BLaER1 treated with 17β-estradiol and CSF1 and Interleukin-3, amounts not matched to agents 10 nM and 100 nM (cell line): ENCODE data around the gene CD151.

Experiments
- H3K27ac ChIP-seq, 11 experiments: shearing (Covaris generic); formaldehyde crosslinking; 2 replicates each; pipeline ENCODE4 v1.8.1; 2022
- H3K27me3 ChIP-seq, 11 experiments: shearing (Covaris generic); formaldehyde crosslinking; 2 replicates each; pipeline ENCODE4 v1.8.1; 2022
- H3K36me3 ChIP-seq, 11 experiments: shearing (Covaris generic); formaldehyde crosslinking; 2 replicates each; pipeline ENCODE4 v1.8.1; 2022
- H3K4me1 ChIP-seq, 10 experiments: shearing (Covaris generic); formaldehyde crosslinking; 2 replicates each; pipeline ENCODE4 v1.8.1; 2022
- H3K4me2 ChIP-seq, 11 experiments: shearing (Covaris generic); formaldehyde crosslinking; 2 replicates each; pipeline ENCODE4 v1.8.1; 2022
- H3K4me3 ChIP-seq, 10 experiments: shearing (Covaris generic); formaldehyde crosslinking; 2 replicates each; pipeline ENCODE4 v1.8.1; 2022
- H3K9ac ChIP-seq, 11 experiments: shearing (Covaris generic); formaldehyde crosslinking; 2 replicates each; pipeline ENCODE4 v1.8.1; 2022
- H3K9me3 ChIP-seq, 11 experiments: shearing (Covaris generic); formaldehyde crosslinking; replicated peaks in 1 of 11; 2 replicates each; pipeline ENCODE4 v1.8.1; 2022
- H4K20me1 ChIP-seq, 11 experiments: shearing (Covaris generic); formaldehyde crosslinking; 2 replicates each; pipeline ENCODE4 v1.8.1; 2022
- Cebpa-rat ChIP-seq, 11 experiments: shearing (Covaris generic); IDR thresholded peaks; 2 replicates each; pipeline ENCODE4 v1.8.1; 2022

Gene CD151

GRCh38 chr11:868802-869201 lies 36.0 kb downstream of the CD151 start:
- Histone ChIP-seq H3K9ac (no peak overlapping the region), H3K36me3 (peaks cover 0 to 50% (median 33%) of the 10 kb centered on the region in 11 experiments; a peak in 17 of 22 replicates), H3K4me1 (peaks cover 0 to 7% (median 0%) of the 10 kb centered on the region in 10 experiments; a peak in 2 of 20 replicates), H3K4me2 (no peak overlapping the region), H3K4me3 (no peak overlapping the region), H4K20me1 (peaks cover 0 to 96% (median 41%) of the 10 kb centered on the region in 11 experiments; a peak in 17 of 22 replicates), H3K27ac (no peak overlapping the region), H3K27me3 (no peaks in the 10 kb centered on the region), H3K9me3 (no peaks in the 10 kb centered on the region)
- no peak for TF ChIP-seq Cebpa-rat (IDR thresholded peaks at IDR 0.05)

GRCh38 chr11:869399-870126 lies 36.8 kb downstream of the CD151 start:
- Histone ChIP-seq H3K9ac (no peak overlapping the region), H3K36me3 (peaks cover 0 to 46% (median 33%) of the 10 kb centered on the region in 11 experiments; a peak in 17 of 22 replicates), H4K20me1 (peaks cover 0 to 95% (median 33%) of the 10 kb centered on the region in 11 experiments; a peak in 15 of 22 replicates), H3K4me2 (no peak overlapping the region), H3K9me3 (no peaks in the 10 kb centered on the region), H3K27ac (no peak overlapping the region), H3K4me3 (no peak overlapping the region), H3K4me1 (0 out of 20 replicates have a peak, but pooled peaks cover 0 to 7% (median 0%) of the 10 kb centered on the region in 10 experiments), H3K27me3 (no peaks in the 10 kb centered on the region)
- no peak for TF ChIP-seq Cebpa-rat (IDR thresholded peaks at IDR 0.05)

- H3K9ac ChIP-seq = 0 out of 22 replicates have a peak overlapping the region, but pooled peaks of 1 of the 11 experiments have one; percentile 10
- peaks cover 0 to 95% (median 30%) of the 10 kb centered on the region in 11 experiments; a peak in 14 of 22 replicates for H4K20me1 ChIP-seq
- TF ChIP-seq Cebpa-rat (IDR thresholded peaks at IDR 0.05) = no peak
- no peaks in the 10 kb centered on the region for H3K9me3 ChIP-seq
- no peak overlapping the region for H3K27ac ChIP-seq
- H3K4me1 ChIP-seq = 0 out of 20 replicates have a peak, but pooled peaks cover 0 to 7% (median 0%) of the 10 kb centered on the region in 10 experiments
- H3K36me3 ChIP-seq = peaks cover 0 to 50% (median 35%) of the 10 kb centered on the region in 11 experiments; a peak in 16 of 22 replicates
- no peak overlapping the region for H3K4me3 ChIP-seq
- H3K4me2 ChIP-seq = no peak overlapping the region
- no peaks in the 10 kb centered on the region for H3K27me3 ChIP-seq
Measured at GRCh38 chr11:870127-870413, 37.3 kb downstream of the CD151 start.

GRCh38 chr11:870418-870817 lies 37.7 kb downstream of the CD151 start:
- H3K36me3 ChIP-seq = peaks cover 0 to 51% (median 34%) of the 10 kb centered on the region in 11 experiments; a peak in 16 of 22 replicates
- no peak for TF ChIP-seq Cebpa-rat (IDR thresholded peaks at IDR 0.05)
- peaks cover 0 to 95% (median 27%) of the 10 kb centered on the region in 11 experiments; a peak in 14 of 22 replicates for H4K20me1 ChIP-seq
- H3K9ac ChIP-seq = peak overlapping the region in 1 of 11 experiments; percentile 10; a peak in 1 of 22 replicates
- H3K4me1 ChIP-seq = 0 out of 20 replicates have a peak, but pooled peaks cover 0 to 7% (median 0%) of the 10 kb centered on the region in 10 experiments
- no peak overlapping the region for H3K27ac ChIP-seq
- no peaks in the 10 kb centered on the region for H3K9me3 ChIP-seq
- H3K4me3 ChIP-seq = no peak overlapping the region
- no peaks in the 10 kb centered on the region for H3K27me3 ChIP-seq
- no peak overlapping the region for H3K4me2 ChIP-seq

- Histone ChIP-seq H3K27me3 (no peaks in the 10 kb centered on the region), H3K4me2 (no peak overlapping the region), H3K36me3 (peaks cover 0 to 57% (median 32%) of the 10 kb centered on the region in 11 experiments; a peak in 17 of 22 replicates), H3K4me3 (no peak overlapping the region), H4K20me1 (peaks cover 0 to 95% (median 17%) of the 10 kb centered on the region in 11 experiments; a peak in 15 of 22 replicates), H3K27ac (no peak overlapping the region), H3K9me3 (no peaks in the 10 kb centered on the region), H3K4me1 (0 out of 20 replicates have a peak, but pooled peaks cover 0 to 1% (median 0%) of the 10 kb centered on the region in 10 experiments), H3K9ac (no peak overlapping the region)
- no peak for TF ChIP-seq Cebpa-rat (IDR thresholded peaks at IDR 0.05)
Measured at GRCh38 chr11:871472-871871, 38.7 kb downstream of the CD151 start.

- Histone ChIP-seq H3K36me3 (peaks cover 1 to 68% (median 37%) of the 10 kb centered on the region in 11 experiments; a peak in 18 of 22 replicates), H3K4me1 (no peaks in the 10 kb centered on the region), H3K4me3 (no peak overlapping the region), H3K9me3 (no peaks in the 10 kb centered on the region), H3K27me3 (no peaks in the 10 kb centered on the region), H4K20me1 (peaks cover 0 to 95% (median 21%) of the 10 kb centered on the region in 11 experiments; a peak in 14 of 22 replicates), H3K4me2 (no peak overlapping the region), H3K9ac (no peak overlapping the region), H3K27ac (no peak overlapping the region)
- no peak for TF ChIP-seq Cebpa-rat (IDR thresholded peaks at IDR 0.05)
Measured at GRCh38 chr11:872799-873198, 40.0 kb downstream of the CD151 start.

- H3K9ac ChIP-seq = no peak overlapping the region
- no peak for TF ChIP-seq Cebpa-rat (IDR thresholded peaks at IDR 0.05)
- no peaks in the 10 kb centered on the region for H3K4me1 ChIP-seq
Measured at GRCh38 chr11:873706-874105, 41.0 kb downstream of the CD151 start.

GRCh38 chr11:875203-875602 lies 42.5 kb downstream of the CD151 start:
- H3K4me3 ChIP-seq = no peak overlapping the region
- H3K9ac ChIP-seq = no peak overlapping the region
- H3K36me3 ChIP-seq = peaks cover 25 to 71% (median 50%) of the 10 kb centered on the region in 11 experiments
- no peak for TF ChIP-seq Cebpa-rat (IDR thresholded peaks at IDR 0.05)
- peaks cover 0 to 85% (median 7%) of the 10 kb centered on the region in 11 experiments; a peak in 11 of 22 replicates for H4K20me1 ChIP-seq
- H3K4me2 ChIP-seq = no peak overlapping the region
- H3K27ac ChIP-seq = no peak overlapping the region
- no peaks in the 10 kb centered on the region for H3K9me3 ChIP-seq
- no peaks in the 10 kb centered on the region for H3K27me3 ChIP-seq
- no peaks in the 10 kb centered on the region for H3K4me1 ChIP-seq

More at GRCh38 chr11:873706-874105, 41.0 kb downstream of the CD151 start:
- Histone ChIP-seq H3K4me3 (no peak overlapping the region), H3K27ac (no peak overlapping the region), H4K20me1 (peaks cover 0 to 87% (median 12%) of the 10 kb centered on the region in 11 experiments; a peak in 12 of 22 replicates), H3K27me3 (no peaks in the 10 kb centered on the region), H3K9me3 (no peaks in the 10 kb centered on the region), H3K36me3 (peaks cover 10 to 71% (median 45%) of the 10 kb centered on the region in 11 experiments; a peak in 19 of 22 replicates), H3K4me2 (no peak overlapping the region)

- Histone ChIP-seq H3K4me1 (no peaks in the 10 kb centered on the region), H3K27me3 (no peaks in the 10 kb centered on the region), H3K9me3 (no peaks in the 10 kb centered on the region), H4K20me1 (peaks cover 0 to 85% (median 7%) of the 10 kb centered on the region in 11 experiments; a peak in 11 of 22 replicates), H3K9ac (no peak overlapping the region), H3K4me2 (no peak overlapping the region), H3K27ac (no peak overlapping the region), H3K4me3 (no peak overlapping the region), H3K36me3 (peaks cover 31 to 77% (median 57%) of the 10 kb centered on the region in 11 experiments)
- TF ChIP-seq Cebpa-rat (IDR thresholded peaks at IDR 0.05) = no peak
Measured at GRCh38 chr11:875769-876301, 43.1 kb downstream of the CD151 start.
